Right lobe of liver (tissue), 4 donors: ENCODE data around the gene ZNF585A.

ENCODE experiments used
- POLR2A ChIP-seq: fragments of 450-650 bp; IDR thresholded peaks from one replicate; pipeline ENCODE4 v1.6.1; 2017; ENCODE audit warnings: antibody characterized with exemption, mild to moderate bottlenecking
- TF ChIP-seq, protein P1 (sequence below), 4 donors: fragments of 200-600 bp in 3 of 4; fragments of 450-650 bp in 1 of 4; IDR thresholded peaks; one replicate each; pipeline versions ENCODE4 v1.5.1 to v1.8.0; 2016 to 2022; ENCODE audit warnings: antibody characterized with exemption in 4 of 4, mild to moderate bottlenecking in 2 of 4
- donor health status: DM: no; HTN: no; CAD: no.
- donor health status: DM: no; HTN: no; CAD: no.
- donor health status: DM: no; HTN: yes; CAD: no.

DNA sequence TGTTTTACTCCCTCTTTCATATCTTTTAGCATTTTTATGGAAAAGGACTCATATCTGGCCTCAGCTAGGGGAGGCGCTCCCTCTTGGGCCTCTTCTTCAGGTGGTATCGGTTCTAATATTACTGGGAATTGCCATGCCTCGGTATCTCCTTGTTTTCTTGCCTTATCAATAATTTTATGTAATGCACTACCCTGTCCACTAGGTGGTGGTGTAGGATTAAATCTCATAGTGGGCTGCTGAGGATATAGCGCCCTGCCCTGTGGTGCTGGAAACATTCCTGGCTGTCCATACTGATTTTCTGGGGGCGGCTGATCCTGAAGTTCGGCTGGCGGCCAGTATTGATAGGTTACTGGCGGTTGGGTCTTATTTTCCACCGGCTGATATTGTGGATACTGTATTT, 58.5 kb downstream of the ZNF585A start:
- no peak for TF ChIP-seq POLR2A
- TF ChIP-seq, protein P1, sequence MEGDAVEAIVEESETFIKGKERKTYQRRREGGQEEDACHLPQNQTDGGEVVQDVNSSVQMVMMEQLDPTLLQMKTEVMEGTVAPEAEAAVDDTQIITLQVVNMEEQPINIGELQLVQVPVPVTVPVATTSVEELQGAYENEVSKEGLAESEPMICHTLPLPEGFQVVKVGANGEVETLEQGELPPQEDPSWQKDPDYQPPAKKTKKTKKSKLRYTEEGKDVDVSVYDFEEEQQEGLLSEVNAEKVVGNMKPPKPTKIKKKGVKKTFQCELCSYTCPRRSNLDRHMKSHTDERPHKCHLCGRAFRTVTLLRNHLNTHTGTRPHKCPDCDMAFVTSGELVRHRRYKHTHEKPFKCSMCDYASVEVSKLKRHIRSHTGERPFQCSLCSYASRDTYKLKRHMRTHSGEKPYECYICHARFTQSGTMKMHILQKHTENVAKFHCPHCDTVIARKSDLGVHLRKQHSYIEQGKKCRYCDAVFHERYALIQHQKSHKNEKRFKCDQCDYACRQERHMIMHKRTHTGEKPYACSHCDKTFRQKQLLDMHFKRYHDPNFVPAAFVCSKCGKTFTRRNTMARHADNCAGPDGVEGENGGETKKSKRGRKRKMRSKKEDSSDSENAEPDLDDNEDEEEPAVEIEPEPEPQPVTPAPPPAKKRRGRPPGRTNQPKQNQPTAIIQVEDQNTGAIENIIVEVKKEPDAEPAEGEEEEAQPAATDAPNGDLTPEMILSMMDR (IDR thresholded peaks at IDR 0.05) = no peak
